Endothelial cell of hepatic sinusoid (primary cell): ENCODE results near the gene USP36.
"Not testable (repeated sequence)": the region's sequence is repeated elsewhere in the genome, so short reads cannot be mapped to it uniquely, and the experiment has no call there.

Source experiments
- in situ Hi-C: cut with HindIII; loops from 2 replicates; pipeline ENCODE4 v1.10.0; 2017; ENCODE audit warnings: low sequenced_read_pairs

USP36 gene

GRCh38 chr17:78840780-78841611 is at the start of gene USP36:
Gene USP36, minus strand, starts transcription at chr17:78840814. Its CDS starts 4,451 bp downstream, at chr17:78836363.
- in situ Hi-C loops, result no loop called here

GRCh38 chr17:78890096-78890495 is 49.5 kb upstream of the USP36 start:
- in situ Hi-C loops, result not testable (repeated sequence)

- in situ Hi-C loops, result no loop called here
These were observed 48.9 kb upstream of the USP36 start for GRCh38 chr17:78889531-78889930.

- in situ Hi-C loops, result no loop called here
These were observed 48.4 kb upstream of the USP36 start for GRCh38 chr17:78888941-78889518.

GRCh38 chr17:78886954-78887353 is 46.3 kb upstream of the USP36 start:
- in situ Hi-C loops, result no loop called here

GRCh38 chr17:78885956-78886355 is 45.3 kb upstream of the USP36 start:
- in situ Hi-C loops, result no loop called here

- in situ Hi-C loops, result no loop called here
These were observed 44.5 kb upstream of the USP36 start for GRCh38 chr17:78884876-78885667.

- in situ Hi-C loops, result no loop called here
These were observed 43.7 kb upstream of the USP36 start for GRCh38 chr17:78884148-78884825.

DNA sequence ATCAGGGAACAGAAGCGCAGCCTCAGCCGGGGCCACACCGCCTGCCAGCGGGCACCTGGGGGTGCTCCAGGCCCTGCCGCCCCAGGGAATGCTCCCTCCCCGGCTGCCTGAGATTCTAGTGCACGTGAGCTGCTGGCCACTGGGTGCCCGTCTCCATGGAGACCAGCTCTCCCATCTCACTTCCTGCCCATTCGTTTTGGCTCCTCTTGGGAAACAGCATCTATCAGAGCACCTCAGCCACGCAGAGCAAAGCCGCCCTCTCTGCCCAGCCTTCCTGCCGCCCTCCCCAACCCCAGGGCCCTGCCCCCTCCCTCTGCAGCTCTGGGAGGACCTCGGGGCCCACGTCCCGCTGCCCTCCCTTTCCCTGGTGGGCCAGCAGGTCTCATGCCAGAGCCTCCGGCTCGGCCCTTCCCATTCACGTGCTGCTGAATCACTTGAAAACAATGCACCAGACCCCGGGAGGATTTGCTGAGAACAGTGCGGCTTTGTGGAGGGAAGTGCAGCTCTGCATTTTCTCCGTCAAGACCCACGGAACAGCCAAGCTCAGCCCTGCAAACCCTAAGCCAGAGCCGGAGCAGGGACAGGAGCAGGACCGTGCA is 43.0 kb upstream of the USP36 start:
- in situ Hi-C loops, result no loop called here

- in situ Hi-C loops, result no loop called here
These were observed 42.5 kb upstream of the USP36 start for GRCh38 chr17:78883089-78883532.

DNA sequence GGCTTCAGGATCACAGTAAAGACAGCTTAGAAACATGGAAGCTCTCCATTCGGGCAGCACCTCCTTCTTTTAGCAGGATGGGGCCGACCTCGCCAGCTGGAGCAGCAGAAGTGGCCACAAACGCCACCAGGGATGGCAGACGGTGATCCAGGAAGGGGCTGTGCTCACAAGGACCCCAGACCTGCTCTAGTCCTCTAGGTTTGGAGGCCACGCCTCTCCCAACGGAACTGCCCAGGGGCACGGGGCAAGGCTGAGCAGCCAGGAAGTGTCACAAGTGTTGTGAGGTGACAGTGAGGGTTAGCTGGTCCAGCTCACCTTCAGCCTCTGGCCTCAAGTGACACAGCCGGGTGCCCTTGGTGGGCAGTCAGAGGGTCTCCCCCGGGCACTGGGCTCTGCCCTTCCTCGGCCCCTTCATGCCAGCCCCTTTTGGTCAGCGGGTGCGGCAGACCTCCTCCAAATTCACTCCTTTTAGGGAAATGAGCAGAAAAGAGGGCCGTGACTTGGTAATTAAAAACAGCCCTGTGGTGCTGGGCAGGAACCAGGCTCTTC is 42.0 kb upstream of the USP36 start:
- in situ Hi-C loops, result no loop called here

DNA sequence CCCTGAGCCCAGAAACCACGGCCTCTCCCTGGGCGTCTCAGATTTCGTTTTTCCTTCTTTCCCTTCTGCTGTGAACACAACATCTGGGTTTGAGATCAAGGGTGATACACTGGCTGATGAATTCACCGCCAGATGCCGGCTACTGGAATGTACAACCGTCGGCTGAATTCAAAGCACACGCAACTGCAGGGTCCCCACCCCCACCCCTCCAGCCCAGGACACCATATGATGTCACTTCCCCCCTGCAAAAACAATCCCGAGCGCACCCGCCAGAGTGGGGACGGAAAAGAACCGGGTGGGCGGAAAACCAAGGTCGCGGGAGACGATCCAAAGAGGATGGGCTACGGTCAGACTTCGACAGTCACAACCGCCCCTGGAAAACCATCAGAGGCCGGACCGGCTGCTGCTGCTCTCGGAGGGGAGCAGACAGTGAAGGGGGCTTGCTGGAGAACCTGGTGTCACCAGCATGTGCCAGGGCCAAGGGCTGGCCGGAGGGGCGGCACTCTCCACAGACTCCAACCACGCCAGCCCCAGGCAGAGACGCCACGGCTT is 39.1 kb upstream of the USP36 start:
- in situ Hi-C loops, result no loop called here

GRCh38 chr17:78878871-78879527 is 38.4 kb upstream of the USP36 start:
- in situ Hi-C loops, result no loop called here

DNA sequence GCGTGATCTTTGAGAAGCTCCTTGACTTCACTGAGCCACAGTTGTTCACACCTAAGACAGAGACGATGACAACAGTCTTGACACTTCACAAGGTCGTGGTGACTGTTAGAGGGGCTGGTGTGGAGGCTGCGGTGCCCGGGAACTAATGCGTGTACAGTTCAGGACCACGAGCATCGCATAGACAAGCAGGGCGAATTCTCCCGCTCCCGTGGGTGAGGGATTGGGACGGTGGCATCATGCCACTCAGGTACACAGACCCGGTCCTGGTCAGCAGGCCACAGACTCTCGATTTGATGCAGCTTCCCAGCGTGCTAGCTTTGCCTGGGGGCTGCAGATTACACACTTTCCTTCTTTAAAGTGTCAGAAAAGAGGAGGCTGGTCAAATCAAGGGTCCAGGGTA is 37.6 kb upstream of the USP36 start:
- in situ Hi-C loops, result no loop called here

GRCh38 chr17:78876954-78877517 is 36.4 kb upstream of the USP36 start:
- in situ Hi-C loops, result not testable (repeated sequence)

- in situ Hi-C loops, result no loop called here
These were observed 35.5 kb upstream of the USP36 start for GRCh38 chr17:78876094-78876597.

GRCh38 chr17:78875363-78876093 is 34.9 kb upstream of the USP36 start:
- in situ Hi-C loops, result no loop called here
